GM18861 (cell line): Measurements from ENCODE around the gene ZNF33B.
"Not testable (repeated sequence)": the region's sequence is repeated elsewhere in the genome, so short reads cannot be mapped to it uniquely, and the experiment has no call there.

Experiments
- ATAC-seq: cut with Tn5 transposase; IDR thresholded peaks from one replicate; pipeline ENCODE4 v1.9.1; 2021; ENCODE audit not compliant: unreplicated experiment

ZNF33B gene

DNA sequence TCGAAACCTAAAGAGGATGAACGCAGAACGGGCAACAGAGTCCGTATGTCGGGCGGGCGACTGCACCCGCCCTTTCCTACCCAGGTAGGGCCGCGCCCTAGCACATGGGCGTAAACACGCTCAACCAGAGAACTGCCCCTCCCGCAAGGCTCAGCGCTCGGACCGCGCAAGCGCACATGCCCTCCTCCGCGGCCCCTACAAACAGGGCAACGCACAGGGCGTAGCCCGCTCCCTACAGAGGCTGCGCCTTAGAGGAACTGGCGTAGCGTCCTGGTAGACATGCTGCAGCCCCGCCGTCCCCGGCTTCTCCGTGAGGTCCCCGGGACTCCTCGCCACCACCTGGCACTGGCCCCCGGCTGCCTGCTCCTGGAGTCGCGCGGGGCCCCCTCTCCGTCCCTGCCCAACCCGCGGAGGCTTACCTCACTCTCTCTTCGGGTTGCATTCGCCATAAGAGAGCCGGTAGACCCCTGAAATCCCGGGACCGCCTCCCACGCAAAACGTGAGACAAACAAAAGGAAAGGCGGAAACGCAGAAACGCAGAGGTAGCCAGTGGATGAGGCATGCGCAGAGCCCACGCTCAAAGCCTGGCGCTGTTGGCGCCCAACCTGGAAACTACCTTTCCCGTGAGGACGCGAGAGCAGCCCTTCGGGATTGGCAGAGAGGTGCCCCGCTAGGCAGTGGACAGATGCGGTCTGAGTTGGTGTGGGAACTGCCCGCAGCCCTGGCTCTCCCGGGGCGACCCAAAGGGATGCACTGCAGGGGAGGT is at the start of gene ZNF33B:
TSS of gene ZNF33B (minus strand) at position 516 of the 766 bp plus-strand sequence. CDS start 1,642 bp downstream, outside the sequence.
- ATAC-seq = peak; percentile 93

DNA sequence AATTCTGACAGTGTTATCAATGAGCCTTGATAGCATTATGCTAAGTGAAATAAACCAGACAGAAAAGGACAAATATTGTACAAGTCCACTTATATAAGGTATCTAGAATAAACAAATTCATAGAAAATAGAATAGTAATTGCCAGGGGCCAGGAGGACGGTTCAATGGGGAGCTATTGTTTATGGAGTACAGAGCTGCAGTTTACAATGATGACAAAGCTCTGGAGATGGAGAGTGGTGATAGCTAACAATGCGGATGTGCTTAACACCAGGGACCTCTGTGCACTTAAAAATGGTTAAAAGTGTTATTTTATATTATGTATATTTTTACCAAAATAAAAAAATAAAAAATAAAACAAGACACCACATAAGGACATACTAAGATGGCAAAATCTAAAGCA is 46.1 kb upstream of the ZNF33B start:
- no peak for ATAC-seq

DNA sequence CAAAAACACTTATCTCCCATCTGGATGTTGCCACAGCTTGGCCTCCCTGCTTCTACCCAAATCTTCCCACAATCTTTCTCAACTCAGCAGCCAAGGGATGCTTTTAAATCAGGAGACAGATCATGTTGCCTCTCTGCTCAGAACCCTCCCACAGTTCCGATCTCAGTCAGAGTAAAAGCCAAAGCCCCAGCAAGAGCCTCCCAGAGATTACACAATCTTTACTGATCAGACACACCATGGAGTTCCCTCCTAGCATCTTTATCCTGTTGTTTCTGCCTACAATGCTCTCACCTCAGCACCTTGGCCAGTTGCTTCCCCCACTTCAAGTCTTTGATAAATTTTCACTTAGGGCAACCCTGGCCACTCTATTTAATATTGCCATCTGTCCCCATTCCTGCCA is 41.9 kb upstream of the ZNF33B start:
- ATAC-seq = no peak

DNA sequence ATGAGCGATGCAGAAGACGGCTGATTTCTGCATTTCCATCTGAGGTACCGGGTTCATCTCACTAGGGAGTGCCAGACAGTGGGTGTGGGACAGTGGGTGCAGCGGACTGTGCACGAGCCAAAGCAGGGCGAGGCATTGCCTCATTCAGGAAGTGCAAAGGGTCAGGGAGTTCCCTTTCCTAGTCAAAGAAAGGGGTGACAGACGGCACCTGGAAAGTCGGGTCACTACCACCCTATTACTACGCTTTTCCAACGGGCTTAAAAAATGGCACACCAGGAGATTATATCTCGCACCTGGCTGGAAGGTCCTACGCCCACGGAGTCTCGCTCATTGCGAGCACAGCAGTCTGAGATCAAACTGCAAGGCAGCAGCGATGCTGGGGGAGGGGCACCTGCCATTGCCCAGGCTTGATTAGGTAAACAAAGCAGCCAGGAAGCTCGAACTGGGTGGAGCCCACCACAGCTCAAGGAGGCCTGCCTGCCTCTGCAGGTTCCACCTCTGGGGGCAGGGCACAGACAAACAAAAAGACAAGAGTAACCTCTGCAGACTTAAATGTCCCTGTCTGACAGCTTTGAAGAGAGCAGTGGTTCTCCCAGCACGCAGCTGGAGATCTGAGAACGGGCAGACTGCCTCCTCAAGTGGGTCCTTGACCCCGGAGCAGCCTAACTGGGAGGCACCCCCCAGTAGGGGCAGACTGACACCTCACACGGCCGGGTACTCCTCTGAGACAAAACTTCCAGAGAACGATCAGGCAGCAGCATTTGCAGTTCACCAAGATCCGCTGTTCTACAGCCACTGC is 27.0 kb upstream of the ZNF33B start:
- ATAC-seq = not testable (repeated sequence)

DNA sequence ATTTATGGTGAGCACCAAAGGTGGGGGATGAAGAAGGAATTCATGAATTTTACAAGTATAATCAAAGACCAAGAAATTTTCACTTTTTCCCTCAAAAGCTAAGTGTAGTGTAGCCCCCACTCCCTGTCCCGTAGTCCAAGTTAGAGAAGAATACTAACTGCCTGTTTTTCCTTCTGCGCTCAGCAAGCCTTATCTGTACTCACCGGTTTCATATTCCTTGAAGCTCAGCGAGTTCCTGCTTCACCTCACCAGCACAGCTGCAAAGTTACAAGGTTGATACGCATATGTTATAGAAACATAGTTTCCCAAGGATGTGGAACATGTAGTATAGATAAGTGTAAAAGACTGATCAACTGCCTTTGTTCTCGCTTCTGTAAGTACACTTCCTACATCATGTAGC is 16.0 kb upstream of the ZNF33B start:
- no peak for ATAC-seq

DNA sequence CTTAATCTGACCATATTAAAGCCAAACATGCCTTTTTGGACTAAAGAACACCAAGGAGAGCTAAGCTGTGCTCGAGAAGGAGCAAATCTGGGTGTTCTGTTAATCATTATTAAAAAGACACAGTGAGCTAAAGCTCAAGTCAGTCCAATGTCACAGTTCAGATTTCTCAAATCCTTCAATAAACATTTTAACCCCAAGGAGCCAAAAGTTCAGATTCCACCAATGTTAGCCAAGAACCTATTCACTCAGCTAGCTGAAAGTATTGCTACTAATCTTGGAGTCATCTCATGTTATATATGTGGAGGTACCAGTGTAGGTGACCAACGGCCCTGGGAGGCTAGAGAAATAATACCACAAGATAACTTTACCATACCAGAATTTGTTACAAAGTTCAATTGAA is 14.5 kb upstream of the ZNF33B start:
- no peak for ATAC-seq

DNA sequence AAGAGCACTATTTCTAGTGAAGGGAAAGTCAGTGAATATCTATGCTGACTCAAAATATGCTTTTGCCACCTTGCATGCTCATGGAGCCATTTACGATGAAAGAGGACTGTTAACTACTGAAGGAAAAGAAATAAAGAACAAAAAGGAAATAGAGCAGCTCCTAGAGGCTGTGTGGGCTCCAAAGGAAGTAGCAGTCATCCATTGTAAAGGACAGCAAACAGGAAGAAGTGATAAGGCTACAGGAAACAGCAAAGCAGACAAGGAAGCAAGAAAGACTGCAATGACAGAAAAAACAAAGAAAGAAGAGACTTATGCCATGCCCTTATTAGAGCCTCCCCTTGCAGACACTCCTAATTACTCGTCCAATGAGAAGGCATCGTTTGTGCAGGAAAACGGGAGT is 12.0 kb upstream of the ZNF33B start:
- no peak for ATAC-seq

DNA sequence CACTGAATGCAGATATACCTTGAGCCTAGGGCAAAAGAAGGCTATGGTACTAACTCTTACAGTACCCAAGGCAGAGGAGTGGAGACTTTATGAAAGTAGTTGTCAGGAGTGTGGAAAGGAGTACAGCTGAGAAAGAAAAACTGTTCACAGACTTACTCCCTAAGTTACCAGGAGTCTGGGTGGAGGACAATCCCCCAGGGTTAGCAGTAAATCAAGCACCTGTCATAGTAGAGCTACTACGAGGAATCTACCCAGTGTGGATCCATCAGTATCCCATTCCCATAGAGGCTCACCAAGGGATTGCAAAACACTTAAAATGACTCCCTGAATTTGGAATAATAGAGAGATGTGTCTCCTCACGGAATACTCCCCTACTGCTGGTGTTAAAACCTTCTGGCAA is 10.1 kb upstream of the ZNF33B start:
- ATAC-seq = no peak

DNA sequence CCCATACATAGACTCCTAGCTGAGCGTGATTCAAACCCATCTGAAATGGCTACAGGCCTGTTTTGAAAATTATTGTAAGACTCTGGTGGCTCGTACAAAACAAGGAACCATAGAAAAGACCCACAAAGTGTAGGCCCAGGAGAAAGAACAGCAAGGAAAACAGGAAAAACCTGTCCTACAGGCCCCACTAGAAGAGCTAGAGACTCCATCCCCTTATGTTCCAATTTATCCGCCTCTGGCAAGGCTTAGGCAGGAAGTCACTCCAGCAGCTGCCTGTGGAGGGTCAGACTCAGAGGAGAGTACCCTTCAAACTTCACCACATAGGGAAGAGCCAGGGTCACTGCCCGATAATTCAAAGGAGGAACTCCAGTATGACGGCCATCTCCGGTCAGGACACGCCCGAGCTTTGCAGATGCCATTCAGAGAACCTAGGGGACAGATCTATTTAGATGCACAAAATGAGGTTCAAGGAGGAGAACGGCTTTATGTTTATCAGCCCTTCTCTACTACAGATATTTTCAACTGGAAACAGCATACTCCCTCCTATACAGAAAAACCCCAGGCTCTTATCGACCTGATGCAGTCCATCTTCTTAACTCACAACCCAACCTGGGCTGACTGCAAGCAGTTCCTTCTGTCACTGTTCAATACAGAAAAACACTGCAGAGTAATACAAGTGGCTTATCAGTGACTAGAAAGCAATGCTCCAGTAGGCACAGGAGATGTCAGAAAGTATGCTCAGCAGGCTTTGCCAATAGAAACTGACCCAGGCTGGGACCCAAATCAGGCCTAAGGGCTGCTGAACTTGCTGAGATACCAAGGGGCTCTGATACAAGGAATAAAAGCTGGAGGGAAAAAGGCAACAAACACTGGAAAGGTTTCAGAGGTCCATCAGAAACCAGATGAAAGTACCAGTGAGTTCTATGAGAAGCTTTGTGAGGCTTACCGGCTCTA is 8.6 kb upstream of the ZNF33B start:
- no peak for ATAC-seq

DNA sequence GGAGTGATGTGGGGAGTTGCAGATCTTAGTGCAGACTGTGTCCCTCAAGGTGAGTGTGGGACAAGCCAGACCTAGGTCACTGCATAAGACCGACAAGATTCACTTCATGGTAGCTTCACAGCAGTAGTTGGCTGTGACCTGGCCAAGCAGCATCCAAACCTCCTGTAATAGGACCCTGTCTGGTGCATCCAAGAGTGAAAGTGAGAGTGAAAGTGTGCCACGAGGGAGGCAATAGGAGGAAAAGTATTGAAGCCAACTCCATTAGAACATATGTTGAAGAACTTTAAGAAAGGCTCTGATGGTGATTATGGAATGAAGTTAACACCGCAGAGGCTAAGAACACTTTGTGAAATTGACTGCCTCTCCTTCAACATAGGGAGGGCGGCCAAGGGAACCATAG is 7.8 kb upstream of the ZNF33B start:
- no peak for ATAC-seq

DNA sequence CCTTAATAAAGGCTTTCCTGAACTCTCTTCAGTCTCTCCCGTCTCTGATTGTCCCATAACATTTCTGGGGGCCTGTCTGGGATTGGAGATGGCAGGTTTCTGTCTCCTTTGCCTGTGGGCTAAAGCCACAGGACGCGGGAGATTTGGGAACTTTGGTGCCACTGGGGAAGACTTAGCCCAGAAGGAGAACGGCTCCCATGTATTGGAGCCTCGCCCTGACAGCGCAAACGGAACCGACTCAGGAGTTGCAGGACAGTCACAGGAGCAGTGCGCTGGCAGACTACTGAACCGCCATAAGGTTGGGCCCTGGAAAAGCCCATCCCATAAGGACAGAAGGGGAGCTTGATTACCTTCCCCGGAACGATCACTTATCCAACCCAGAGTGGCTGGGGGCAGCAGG is 7.1 kb upstream of the ZNF33B start:
- no peak for ATAC-seq

DNA sequence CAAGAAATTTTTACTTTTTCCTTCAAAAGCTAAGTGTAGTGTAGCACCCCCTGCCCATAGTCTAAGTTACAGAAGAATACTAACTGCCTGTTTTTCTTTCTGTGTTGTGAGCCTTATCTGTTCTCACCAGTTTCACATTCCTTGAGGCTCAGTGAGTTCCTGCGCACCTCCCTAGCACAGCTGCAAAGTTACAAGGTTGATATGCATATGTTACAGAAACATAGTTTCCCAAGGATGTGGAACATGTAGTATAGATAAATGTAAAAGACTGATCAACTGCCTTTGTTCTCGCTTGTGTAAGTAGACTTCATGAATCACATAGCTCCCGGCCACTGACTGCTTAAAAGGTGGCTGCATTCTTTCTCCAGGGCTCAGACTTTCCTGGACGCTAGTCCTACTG is 6.7 kb upstream of the ZNF33B start:
- no peak for ATAC-seq

DNA sequence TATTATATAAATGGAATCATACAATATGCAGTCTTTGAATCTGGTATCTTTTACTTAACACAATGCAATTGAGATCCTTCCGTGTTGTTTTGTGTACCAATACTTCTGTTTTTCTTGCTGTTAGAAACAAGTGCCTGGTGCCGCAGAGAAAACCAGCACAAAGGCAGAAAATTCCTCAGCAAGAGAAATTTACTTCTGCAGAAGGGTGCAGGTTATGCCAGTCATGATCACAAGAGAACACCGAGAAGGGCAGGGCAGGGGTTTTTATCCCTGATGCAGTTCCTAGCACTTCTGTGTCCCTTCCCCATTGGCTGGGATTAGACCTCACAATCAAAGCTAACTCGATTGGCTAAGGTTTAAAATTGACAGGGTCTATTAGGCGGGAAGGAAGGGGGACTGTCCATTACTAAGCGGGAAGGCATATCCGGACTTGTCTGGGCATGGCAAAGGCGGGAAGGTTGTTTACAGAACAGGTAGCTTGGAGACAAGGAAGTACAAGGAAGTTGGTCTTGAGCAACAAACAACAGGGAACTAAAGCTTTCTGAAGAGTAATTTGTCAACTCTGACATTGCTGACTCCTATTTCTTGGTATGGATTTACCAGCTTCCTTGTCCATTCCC is 2.4 kb upstream of the ZNF33B start:
- no peak for ATAC-seq

DNA sequence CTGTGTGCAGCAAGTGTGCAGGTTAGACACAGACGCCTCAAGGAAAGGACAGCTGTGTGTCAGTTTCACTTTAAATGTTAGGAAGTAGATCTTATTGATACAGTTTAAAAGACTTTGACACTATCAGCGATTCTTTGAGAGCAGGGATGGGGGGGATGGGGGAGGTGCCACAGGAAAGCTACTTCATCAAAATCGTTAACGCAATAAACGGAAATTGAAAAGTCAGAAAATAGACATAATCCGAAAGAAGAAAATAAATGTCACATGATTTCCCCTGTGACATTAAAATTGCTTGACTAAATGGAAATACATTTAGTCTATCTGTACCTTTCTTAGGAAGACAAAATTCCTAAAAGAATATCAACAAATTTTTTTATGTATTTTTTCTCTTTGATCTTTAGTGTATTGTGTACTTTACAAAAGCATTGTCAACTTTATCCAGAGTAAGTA is 476 bp upstream of the ZNF33B start:
- ATAC-seq = no peak

DNA sequence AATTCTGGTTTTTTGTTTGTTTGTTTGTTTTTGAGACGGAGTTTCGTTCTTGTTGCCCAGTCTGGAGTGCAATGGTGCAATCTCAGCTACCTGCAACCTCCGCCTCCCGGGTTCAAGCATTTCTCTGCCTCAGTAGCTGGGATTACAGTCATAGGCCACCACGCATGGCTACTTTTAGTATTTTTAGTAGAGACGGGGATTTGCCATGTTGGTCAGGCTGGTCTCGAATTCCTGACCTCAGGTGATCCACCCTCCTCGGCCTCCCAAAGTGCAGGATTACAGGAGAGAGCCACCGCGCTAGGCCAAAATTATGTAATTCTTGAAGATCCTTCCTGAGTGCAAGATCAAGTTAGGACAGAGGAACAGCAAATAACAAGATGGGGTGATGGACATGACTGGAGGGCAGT is 719 bp downstream of the ZNF33B start:
- ATAC-seq = no peak

DNA sequence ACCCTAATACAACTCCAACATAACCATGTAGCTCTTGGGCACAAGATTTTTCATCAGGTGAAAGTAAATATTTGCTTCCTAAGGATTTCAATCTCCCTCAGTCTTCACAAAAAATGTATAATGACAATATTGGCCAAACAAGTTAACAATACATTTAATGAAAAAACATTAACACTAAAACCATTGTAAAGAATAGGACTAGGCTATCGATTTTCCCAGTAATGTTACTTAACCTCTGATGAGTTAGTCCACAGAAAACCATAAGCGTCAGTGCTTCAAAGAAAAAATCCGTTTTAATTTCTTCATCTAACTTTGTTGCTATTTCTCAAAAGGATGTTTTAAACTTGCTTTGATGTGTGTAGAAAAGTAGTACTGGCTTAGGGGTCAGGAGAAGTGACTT is 1.2 kb downstream of the ZNF33B start:
- no peak for ATAC-seq

DNA sequence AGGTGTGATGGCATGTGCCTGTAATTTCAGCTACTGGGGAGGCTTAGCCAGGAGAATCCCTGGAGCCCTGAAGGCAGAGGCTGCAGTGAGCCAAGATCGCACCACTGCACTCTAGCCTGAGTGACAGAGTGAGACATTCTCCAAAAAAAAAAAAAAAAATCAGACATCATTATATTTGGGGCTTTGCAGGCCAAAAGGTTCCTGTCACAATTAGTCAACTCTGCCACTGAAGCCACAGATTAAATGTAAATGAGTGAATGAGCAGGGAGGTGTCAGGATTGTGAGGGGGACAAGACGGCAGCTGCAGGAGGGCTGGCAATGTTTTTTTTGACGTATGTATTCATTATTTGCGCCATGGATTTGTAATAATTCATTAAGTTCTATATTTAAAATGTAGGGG is 3.3 kb downstream of the ZNF33B start:
- ATAC-seq = no peak

DNA sequence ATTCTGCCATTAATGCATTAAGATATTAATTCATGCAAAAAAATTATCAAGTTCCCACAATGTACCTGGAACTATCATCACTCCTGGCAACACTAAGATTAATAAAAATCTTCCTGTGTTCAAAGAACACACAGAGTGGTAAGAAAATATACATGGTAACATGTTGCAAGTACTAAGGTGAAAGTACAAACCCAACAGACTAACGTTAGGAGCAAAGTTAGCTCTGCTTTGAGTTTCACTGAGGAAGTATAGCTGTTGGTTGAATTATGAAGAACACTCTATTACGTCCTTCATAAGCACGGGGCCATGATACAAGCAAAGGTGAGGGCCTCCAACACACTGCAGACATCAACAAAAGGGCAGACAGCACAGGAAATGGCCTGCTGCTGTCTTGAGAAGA is 5.8 kb downstream of the ZNF33B start:
- ATAC-seq = no peak

DNA sequence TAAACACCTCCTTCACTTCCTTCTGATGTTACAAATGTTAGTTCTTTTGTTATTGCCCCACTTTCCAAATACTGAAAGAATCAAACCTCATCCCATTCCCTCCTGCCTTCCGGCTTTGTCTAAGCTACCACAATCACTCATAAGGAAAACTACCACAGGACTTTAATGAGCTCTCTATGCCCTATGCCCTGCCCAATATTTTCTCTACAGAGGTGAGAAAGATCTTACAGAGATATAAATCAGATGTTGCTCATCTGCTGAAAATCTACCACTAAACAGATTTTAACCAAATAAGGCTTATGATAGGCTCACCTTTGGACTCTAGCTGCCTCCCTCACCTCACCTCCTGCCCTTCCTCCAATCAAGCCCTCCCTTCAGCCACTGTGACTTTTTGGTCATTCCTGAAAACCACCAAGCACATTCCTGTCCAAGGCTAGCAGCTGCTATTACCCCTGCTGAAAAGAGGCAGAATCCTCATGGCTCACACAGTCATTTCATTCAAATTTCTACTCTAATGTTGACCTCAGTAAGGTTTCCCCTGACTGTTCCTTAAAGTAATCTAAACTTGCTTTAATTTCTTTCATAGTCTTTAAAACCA is 7.7 kb downstream of the ZNF33B start:
- ATAC-seq = no peak

DNA sequence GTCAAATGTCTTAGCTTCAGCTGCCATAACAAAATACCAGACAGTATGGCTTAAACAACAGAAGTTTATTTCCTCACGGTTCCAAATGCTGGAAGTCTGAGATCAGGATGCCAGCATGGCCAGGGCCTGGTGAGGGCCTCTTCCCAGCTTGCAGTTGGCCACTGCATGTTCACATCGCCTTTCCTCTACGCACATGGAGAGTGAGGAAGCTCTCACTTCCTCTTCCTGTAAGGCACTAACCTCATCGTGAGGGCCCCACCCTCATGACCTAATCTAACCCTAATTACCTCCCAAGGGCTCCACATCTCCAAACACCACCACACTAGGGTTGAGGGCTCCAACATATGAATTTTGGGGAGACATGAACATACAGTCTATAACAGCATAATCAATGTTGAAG is 14.4 kb downstream of the ZNF33B start:
- ATAC-seq = no peak
